Progenitor cell of endocrine pancreas (in vitro differentiated cells): ENCODE data around the gene SRSF5. TPM values are rescaled to one million over a fixed set of nuclear protein-coding genes. Genes with fewer than 3 reads are reported as not detected.

Source experiments
- DNase-seq: peaks from one replicate; pipeline ENCODE4 v3.0.0; 2021; ENCODE audit warnings: low spot score; ENCODE audit not compliant: unreplicated experiment
- H3K27ac Mint-ChIP-seq: 2 replicates; pipeline ENCODE4 v1.8.0; 2021; ENCODE audit warnings: mild to moderate bottlenecking, moderate library complexity, mixed read lengths
- H3K27me3 Mint-ChIP-seq: 2 replicates; pipeline ENCODE4 v1.8.0; 2021; ENCODE audit warnings: mixed read lengths
- H3K36me3 Mint-ChIP-seq: 2 replicates; pipeline ENCODE4 v1.8.0; 2022; ENCODE audit warnings: mixed read lengths; ENCODE audit not compliant: insufficient read depth
- H3K4me1 Mint-ChIP-seq: 2 replicates; pipeline ENCODE4 v1.8.0; 2021; ENCODE audit warnings: low read depth, mixed read lengths
- H3K4me3 Mint-ChIP-seq: 2 replicates; pipeline ENCODE4 v1.8.0; 2021; ENCODE audit warnings: low read depth, mild to moderate bottlenecking, moderate library complexity, mixed read lengths
- H3K9me3 Mint-ChIP-seq: 2 replicates; pipeline ENCODE4 v1.8.0; 2021; ENCODE audit warnings: low read depth, mixed read lengths
- CTCF ChIP-seq: fragments of 200-600 bp; sonication (generic); IDR thresholded peaks from one replicate; pipeline ENCODE4 v1.5.0; 2021; ENCODE audit warnings: antibody characterized with exemption, mild to moderate bottlenecking; ENCODE audit not compliant: unreplicated experiment
- total RNA-seq: library from RNA; stranded (reverse); gene quantifications from 2 replicates; pipeline ENCODE4 v1.2.1, GENCODE V29; 2021

SRSF5 gene
- total RNA-seq, 1 donor from 2014 or later: 379 TPM

- H3K4me1 Mint-ChIP-seq: peaks cover 15% of the 10 kb centered on the region
- H3K9me3 Mint-ChIP-seq: peaks cover 3% of the 10 kb centered on the region
- no peaks in the 10 kb centered on the region for H3K36me3 Mint-ChIP-seq
- no peak overlapping the region for H3K4me3 Mint-ChIP-seq
- H3K27ac Mint-ChIP-seq: no peak overlapping the region
- no peak for DNase-seq
- TF ChIP-seq CTCF: no peak
- H3K27me3 Mint-ChIP-seq: no peaks in the 10 kb centered on the region
Observed at GRCh38 chr14:69752773-69753172, 14.2 kb upstream of the SRSF5 start.

DNA sequence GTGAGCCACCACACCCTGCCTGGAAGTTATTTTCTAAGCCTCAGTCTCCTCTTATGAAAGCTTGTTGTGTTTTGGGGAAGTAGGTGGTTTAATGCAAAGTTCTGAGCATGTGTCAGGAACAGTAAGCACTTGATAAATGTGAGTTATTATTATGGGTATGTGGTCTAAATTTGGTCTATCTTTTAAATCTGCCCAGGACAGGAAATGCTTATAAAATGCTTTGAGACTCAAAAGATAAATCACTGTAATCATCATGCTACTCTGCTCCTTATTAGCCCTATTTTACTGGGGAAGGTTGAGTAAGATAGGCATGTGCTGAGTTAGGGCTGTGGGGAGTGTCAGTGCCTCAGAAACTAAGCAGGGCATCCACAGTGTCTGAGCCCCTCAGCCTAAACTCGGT, 13.1 kb upstream of the SRSF5 start:
- Mint-ChIP-seq H3K4me3 (no peak overlapping the region), H3K27ac (no peak overlapping the region), H3K9me3 (peaks cover 3% of the 10 kb centered on the region), H3K4me1 (peaks cover 15% of the 10 kb centered on the region), H3K36me3 (no peaks in the 10 kb centered on the region), H3K27me3 (no peaks in the 10 kb centered on the region)
- no peak for DNase-seq
- no peak for TF ChIP-seq CTCF

DNA sequence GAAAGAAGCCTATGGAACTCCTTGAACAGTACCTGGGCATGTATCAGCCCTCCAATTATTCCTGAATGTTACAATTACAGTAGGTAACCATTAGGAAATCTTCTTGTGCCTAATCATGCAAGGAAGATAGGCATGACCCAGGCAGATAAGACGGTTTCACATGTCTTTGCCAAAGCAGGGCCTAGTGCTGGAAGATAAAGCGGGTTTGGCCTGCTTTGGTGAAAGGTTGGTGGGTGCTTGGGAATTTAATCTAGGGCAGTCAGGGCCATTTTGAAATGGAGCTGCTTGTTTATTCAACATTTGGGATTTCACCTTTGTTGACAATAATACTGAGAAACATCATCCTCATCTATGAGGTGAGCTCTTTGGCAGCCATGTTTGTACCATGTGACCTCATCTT, 12.5 kb upstream of the SRSF5 start:
- H3K27me3 Mint-ChIP-seq: no peaks in the 10 kb centered on the region
- H3K36me3 Mint-ChIP-seq: no peaks in the 10 kb centered on the region
- H3K4me3 Mint-ChIP-seq: no peak overlapping the region
- no peak for TF ChIP-seq CTCF
- H3K4me1 Mint-ChIP-seq: peaks cover 15% of the 10 kb centered on the region
- no peak overlapping the region for H3K27ac Mint-ChIP-seq
- DNase-seq: no peak
- H3K9me3 Mint-ChIP-seq: peaks cover 3% of the 10 kb centered on the region

DNA sequence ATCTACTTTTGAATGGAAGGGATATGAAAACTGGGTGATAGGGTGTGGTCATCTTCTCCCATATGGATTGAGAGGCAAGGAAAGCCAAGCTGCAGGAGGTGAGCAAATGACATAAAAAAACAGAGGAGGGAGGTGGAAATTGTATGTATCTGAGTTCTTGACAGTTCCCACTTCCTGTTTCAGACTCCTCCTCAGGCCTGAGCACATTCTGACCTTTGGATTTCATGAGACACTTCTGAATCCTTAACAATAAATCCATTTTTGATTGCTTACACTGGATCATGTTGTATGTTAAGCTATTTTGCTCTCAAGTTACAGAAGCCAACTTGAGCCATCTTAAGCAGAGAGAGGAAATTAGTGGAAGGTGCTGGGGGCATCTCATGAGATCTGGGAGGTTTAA, 11.6 kb upstream of the SRSF5 start:
- TF ChIP-seq CTCF: no peak
- peaks cover 8% of the 10 kb centered on the region for H3K4me1 Mint-ChIP-seq
- H3K27me3 Mint-ChIP-seq: no peaks in the 10 kb centered on the region
- H3K4me3 Mint-ChIP-seq: no peak overlapping the region
- no peak overlapping the region for H3K27ac Mint-ChIP-seq
- no peaks in the 10 kb centered on the region for H3K9me3 Mint-ChIP-seq
- DNase-seq: no peak
- H3K36me3 Mint-ChIP-seq: no peaks in the 10 kb centered on the region

GRCh38 chr14:69755784-69756183, 11.2 kb upstream of the SRSF5 start:
- H3K4me3 Mint-ChIP-seq: no peak overlapping the region
- H3K9me3 Mint-ChIP-seq: no peaks in the 10 kb centered on the region
- no peaks in the 10 kb centered on the region for H3K27me3 Mint-ChIP-seq
- H3K27ac Mint-ChIP-seq: peak overlapping the region; percentile 33
- H3K4me1 Mint-ChIP-seq: peaks cover 6% of the 10 kb centered on the region
- H3K36me3 Mint-ChIP-seq: no peaks in the 10 kb centered on the region
- no peak for DNase-seq
- no peak for TF ChIP-seq CTCF
